ENCODE measurements around the gene HDGFL2. TPM values are rescaled to one million over a fixed set of nuclear protein-coding genes. Genes with fewer than 3 reads are reported as not detected.

The HDGFL2 gene
- total and polyA plus RNA-seq, 5 donors from 2014 or later, result 11.5 to 32.7 (median 12.2) TPM

- Histone ChIP-seq H3K4me1 (ENCODE audit: control insufficient read depth, insufficient read depth, low read length, poor library complexity, severe bottlenecking) (no peaks in the 10 kb centered on the region), H3K9me3 (ENCODE audit: control insufficient read depth in 2 of 2, low read length in 2 of 2) (no peaks in the 10 kb centered on the region), H3K27me3 (ENCODE audit: control insufficient read depth, insufficient read depth, low read length) (no peaks in the 10 kb centered on the region), H3K36me3 (ENCODE audit: control insufficient read depth, insufficient read depth, low read length) (peaks cover 16% of the 10 kb centered on the region), H3K27ac (ENCODE audit: insufficient read depth, low read length, poor library complexity, severe bottlenecking) (no peak overlapping the region), H3K4me3 (ENCODE audit: low read depth, low read length) (no peak overlapping the region)
- Mint-ChIP-seq H3K36me3 (peaks cover 27% of the 10 kb centered on the region), H3K27ac (no peak overlapping the region), H3K4me1 (no peaks in the 10 kb centered on the region), H3K9me3 (no peaks in the 10 kb centered on the region), H3K4me3 (no peak overlapping the region), H3K27me3 (no peaks in the 10 kb centered on the region)
- no peak for ATAC-seq (ENCODE audit: low read depth in 2 of 2)
- no peak for DNase-seq
Observed at GRCh38 chr19:4431296-4431695, 40.8 kb upstream of the HDGFL2 start.

- no peaks in the 10 kb centered on the region for H3K9me3 ChIP-seq (ENCODE audit: control insufficient read depth in 2 of 2, low read length in 2 of 2)
- peak; percentile 11 to 19 for ATAC-seq (ENCODE audit: low read depth in 2 of 2)
- H3K36me3 ChIP-seq (ENCODE audit: control insufficient read depth, insufficient read depth, low read length), result peaks cover 16% of the 10 kb centered on the region
- H3K27ac ChIP-seq (ENCODE audit: insufficient read depth, low read length, poor library complexity, severe bottlenecking), result no peak overlapping the region
- no peaks in the 10 kb centered on the region for H3K4me1 ChIP-seq (ENCODE audit: control insufficient read depth, insufficient read depth, low read length, poor library complexity, severe bottlenecking)
- Mint-ChIP-seq H3K4me3 (no peak overlapping the region), H3K27me3 (no peaks in the 10 kb centered on the region), H3K9me3 (no peaks in the 10 kb centered on the region), H3K36me3 (peaks cover 27% of the 10 kb centered on the region), H3K27ac (no peak overlapping the region), H3K4me1 (no peaks in the 10 kb centered on the region)
- no peak for DNase-seq
- no peaks in the 10 kb centered on the region for H3K27me3 ChIP-seq (ENCODE audit: control insufficient read depth, insufficient read depth, low read length)
- H3K4me3 ChIP-seq (ENCODE audit: low read depth, low read length), result no peak overlapping the region
Observed at GRCh38 chr19:4431808-4432674, 40.1 kb upstream of the HDGFL2 start.

GRCh38 chr19:4432918-4433506 is 39.1 kb upstream of the HDGFL2 start:
- Histone ChIP-seq H3K36me3 (ENCODE audit: control insufficient read depth, insufficient read depth, low read length) (peaks cover 16% of the 10 kb centered on the region), H3K27ac (ENCODE audit: insufficient read depth, low read length, poor library complexity, severe bottlenecking) (no peak overlapping the region), H3K27me3 (ENCODE audit: control insufficient read depth, insufficient read depth, low read length) (no peaks in the 10 kb centered on the region), H3K4me1 (ENCODE audit: control insufficient read depth, insufficient read depth, low read length, poor library complexity, severe bottlenecking) (no peaks in the 10 kb centered on the region), H3K9me3 (ENCODE audit: control insufficient read depth in 2 of 2, low read length in 2 of 2) (no peaks in the 10 kb centered on the region), H3K4me3 (ENCODE audit: low read depth, low read length) (no peak overlapping the region)
- H3K27me3 Mint-ChIP-seq, result no peaks in the 10 kb centered on the region
- no peaks in the 10 kb centered on the region for H3K4me1 Mint-ChIP-seq
- H3K27ac Mint-ChIP-seq, result no peak overlapping the region
- H3K9me3 Mint-ChIP-seq, result no peaks in the 10 kb centered on the region
- H3K36me3 Mint-ChIP-seq, result peaks cover 28% of the 10 kb centered on the region
- no peak overlapping the region for H3K4me3 Mint-ChIP-seq
- no peak for DNase-seq
- ATAC-seq (ENCODE audit: low read depth in 2 of 2), result no peak

- H3K4me3 Mint-ChIP-seq, result no peak overlapping the region
Observed at GRCh38 chr19:4434391-4434790, 37.7 kb upstream of the HDGFL2 start.

GRCh38 chr19:4436231-4436630 is 35.9 kb upstream of the HDGFL2 start:
- Histone ChIP-seq H3K27me3 (ENCODE audit: control insufficient read depth, insufficient read depth, low read length) (no peaks in the 10 kb centered on the region), H3K4me3 (ENCODE audit: low read depth, low read length) (no peak overlapping the region), H3K36me3 (ENCODE audit: control insufficient read depth, insufficient read depth, low read length) (peaks cover 5% of the 10 kb centered on the region), H3K9me3 (ENCODE audit: control insufficient read depth in 2 of 2, low read length in 2 of 2) (no peaks in the 10 kb centered on the region), H3K4me1 (ENCODE audit: control insufficient read depth, insufficient read depth, low read length, poor library complexity, severe bottlenecking) (no peaks in the 10 kb centered on the region), H3K27ac (ENCODE audit: insufficient read depth, low read length, poor library complexity, severe bottlenecking) (no peak overlapping the region)
- no peak overlapping the region for H3K4me3 Mint-ChIP-seq
- ATAC-seq (ENCODE audit: low read depth in 2 of 2), result no peak
- H3K36me3 Mint-ChIP-seq, result peaks cover 14% of the 10 kb centered on the region
- no peak for DNase-seq
- H3K4me1 Mint-ChIP-seq, result no peaks in the 10 kb centered on the region
- no peaks in the 10 kb centered on the region for H3K9me3 Mint-ChIP-seq
- H3K27ac Mint-ChIP-seq, result no peak overlapping the region
- no peaks in the 10 kb centered on the region for H3K27me3 Mint-ChIP-seq

More at GRCh38 chr19:4434391-4434790, 37.7 kb upstream of the HDGFL2 start:
- Mint-ChIP-seq H3K4me1 (no peaks in the 10 kb centered on the region), H3K9me3 (no peaks in the 10 kb centered on the region), H3K27me3 (no peaks in the 10 kb centered on the region), H3K36me3 (peaks cover 27% of the 10 kb centered on the region), H3K27ac (peak overlapping the region in 1 of 3 donors; percentile 33)
- H3K4me1 ChIP-seq (ENCODE audit: control insufficient read depth, insufficient read depth, low read length, poor library complexity, severe bottlenecking), result no peaks in the 10 kb centered on the region
- DNase-seq, result no peak
- H3K36me3 ChIP-seq (ENCODE audit: control insufficient read depth, insufficient read depth, low read length), result peaks cover 16% of the 10 kb centered on the region
- ATAC-seq (ENCODE audit: low read depth in 2 of 2), result no peak
- no peak overlapping the region for H3K27ac ChIP-seq (ENCODE audit: insufficient read depth, low read length, poor library complexity, severe bottlenecking)
- H3K4me3 ChIP-seq (ENCODE audit: low read depth, low read length), result no peak overlapping the region
- no peaks in the 10 kb centered on the region for H3K9me3 ChIP-seq (ENCODE audit: control insufficient read depth in 2 of 2, low read length in 2 of 2)
- no peaks in the 10 kb centered on the region for H3K27me3 ChIP-seq (ENCODE audit: control insufficient read depth, insufficient read depth, low read length)

GRCh38 chr19:4437103-4437502 is 35.0 kb upstream of the HDGFL2 start:
- Mint-ChIP-seq H3K4me3 (no peak overlapping the region), H3K27ac (no peak overlapping the region), H3K9me3 (no peaks in the 10 kb centered on the region), H3K27me3 (no peaks in the 10 kb centered on the region), H3K4me1 (peaks cover 0 to 1% (median 0%) of the 10 kb centered on the region in 4 donors), H3K36me3 (peaks cover 11% of the 10 kb centered on the region)
- no peak overlapping the region for H3K4me3 ChIP-seq (ENCODE audit: low read depth, low read length)
- no peaks in the 10 kb centered on the region for H3K4me1 ChIP-seq (ENCODE audit: control insufficient read depth, insufficient read depth, low read length, poor library complexity, severe bottlenecking)
- no peak overlapping the region for H3K27ac ChIP-seq (ENCODE audit: insufficient read depth, low read length, poor library complexity, severe bottlenecking)
- ATAC-seq (ENCODE audit: low read depth in 2 of 2) (no peak), DNase-seq (no peak)
- H3K9me3 ChIP-seq (ENCODE audit: control insufficient read depth in 2 of 2, low read length in 2 of 2), result no peaks in the 10 kb centered on the region
- H3K36me3 ChIP-seq (ENCODE audit: control insufficient read depth, insufficient read depth, low read length), result peaks cover 5% of the 10 kb centered on the region
- no peaks in the 10 kb centered on the region for H3K27me3 ChIP-seq (ENCODE audit: control insufficient read depth, insufficient read depth, low read length)

GRCh38 chr19:4439243-4439642 is 32.9 kb upstream of the HDGFL2 start:
- Mint-ChIP-seq H3K27me3 (no peaks in the 10 kb centered on the region), H3K27ac (no peak overlapping the region), H3K36me3 (peaks cover 11% of the 10 kb centered on the region), H3K4me3 (no peak overlapping the region), H3K9me3 (no peaks in the 10 kb centered on the region), H3K4me1 (peaks cover 0 to 4% (median 0%) of the 10 kb centered on the region in 4 donors)
- Histone ChIP-seq H3K27ac (ENCODE audit: insufficient read depth, low read length, poor library complexity, severe bottlenecking) (no peak overlapping the region), H3K36me3 (ENCODE audit: control insufficient read depth, insufficient read depth, low read length) (peaks cover 3% of the 10 kb centered on the region), H3K9me3 (ENCODE audit: control insufficient read depth in 2 of 2, low read length in 2 of 2) (no peaks in the 10 kb centered on the region), H3K4me1 (ENCODE audit: control insufficient read depth, insufficient read depth, low read length, poor library complexity, severe bottlenecking) (no peaks in the 10 kb centered on the region), H3K27me3 (ENCODE audit: control insufficient read depth, insufficient read depth, low read length) (no peaks in the 10 kb centered on the region), H3K4me3 (ENCODE audit: low read depth, low read length) (no peak overlapping the region)
- DNase-seq (no peak), ATAC-seq (ENCODE audit: low read depth in 2 of 2) (no peak)

Measured in CD4-positive, CD25-positive, alpha-beta regulatory T cell (primary cell).